Measurements from ENCODE around the gene DYNLT1.

DNA sequence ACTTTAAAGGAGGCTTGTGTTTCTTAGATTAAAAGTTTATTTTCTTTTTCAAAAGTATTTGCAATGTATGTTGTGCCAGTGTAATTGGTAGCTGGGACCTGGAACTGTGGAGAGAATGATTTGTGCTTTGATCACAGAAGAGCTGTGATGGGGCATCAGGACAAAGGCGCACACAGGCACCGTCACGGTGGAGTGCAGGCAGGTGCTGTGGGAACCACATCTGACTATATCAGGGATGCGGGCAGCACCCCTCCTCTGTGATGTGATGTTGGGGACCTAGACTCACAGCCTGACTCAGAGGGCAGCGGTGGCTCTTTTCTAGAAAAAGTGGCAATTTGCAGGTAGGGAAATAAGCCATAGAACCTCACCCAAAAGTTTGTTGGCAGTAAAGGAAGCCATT is 39.8 kb upstream of the DYNLT1 start:
- TF ChIP-seq POLR2A (IDR thresholded peaks at IDR 0.05) (no peak), EP300 (IDR thresholded peaks at IDR 0.05; ENCODE audit: low read depth) (no peak)
